ENCODE data around the gene SH3GL1.

GRCh38 chr19:4393947-4394590 is 6.3 kb downstream of the SH3GL1 start:
- TF ChIP-seq POLR2AphosphoS5 (IDR thresholded peaks at IDR 0.05; ENCODE audit: low read depth, low read length) (no peak), POLR2A (IDR thresholded peaks at IDR 0.05; ENCODE audit: low read depth, low read length) (no peak), TAF1 (IDR thresholded peaks at IDR 0.05; ENCODE audit: borderline replicate concordance, low read depth, low read length) (no peak)
